ENCODE measurements around the gene SMIM3. TPM values are rescaled to one million over a fixed set of nuclear protein-coding genes. Genes with fewer than 3 reads are reported as not detected.

SMIM3 gene
- total and polyA plus RNA-seq, 2 of the 8 experiments (the other 6 are each of a cell fraction or from before 2014, with no cell fraction given) = 10.4 to 15.7 TPM

DNA sequence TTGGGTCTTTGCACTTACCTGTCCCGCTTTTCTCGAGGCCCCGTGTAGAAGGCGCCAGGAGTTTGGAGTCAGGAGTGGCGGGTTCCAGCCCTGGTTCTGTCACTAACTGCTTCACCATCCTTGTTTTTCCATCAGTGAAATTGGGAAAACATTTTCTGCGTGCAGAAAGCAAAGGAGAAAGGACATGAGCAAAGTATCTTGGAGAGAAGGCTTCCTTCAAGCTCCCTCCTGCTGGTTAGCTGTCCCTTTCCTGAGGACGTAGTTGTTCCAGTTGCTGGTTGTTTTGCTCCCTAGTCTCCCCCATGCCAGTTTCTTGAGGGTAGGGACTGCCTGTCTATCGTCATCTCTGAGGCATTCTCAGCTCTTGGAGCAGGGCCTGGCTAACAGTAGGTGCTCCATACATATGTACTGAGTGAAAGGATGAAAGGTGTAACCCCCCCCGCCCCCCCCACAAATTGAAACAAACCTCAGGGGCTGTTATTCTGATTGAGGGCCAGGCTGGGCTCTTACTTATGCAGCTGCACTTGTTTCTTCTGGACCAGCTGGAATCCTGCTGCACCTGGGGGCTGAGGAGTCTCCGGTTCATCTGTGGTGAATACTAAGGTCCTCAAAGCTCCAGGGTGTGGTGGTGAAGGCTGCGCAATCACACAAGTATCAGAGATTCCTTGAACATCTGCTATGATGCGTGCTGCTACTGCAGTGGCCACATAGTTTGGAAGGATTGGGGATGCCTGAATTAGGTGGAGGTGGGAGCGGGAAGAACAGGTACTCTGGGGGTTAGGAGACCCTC, 1.0 kb downstream of the SMIM3 start:
- Histone ChIP-seq H4K8ac (ENCODE audit: extremely low read depth, insufficient read depth, low read length) (peak overlapping the region; percentile 59; the same call in 1 of the 2 replicates), H2BK20ac (ENCODE audit: low read length) (no peak overlapping the region), H3K27me3 (replicated peaks in 1 of 4; ENCODE audit: control insufficient read depth in 3 of 4, extremely low read depth in 1 of 4, insufficient read depth in 3 of 4, low read length in 3 of 4) (peaks cover 0 to 8% (median 0%) of the 10 kb centered on the region in 4 experiments; a peak in 3 of 7 replicates), H3K4me1 (replicated peaks in 1 of 4; ENCODE audit: control insufficient read depth in 3 of 4, insufficient read depth in 4 of 4, low read length in 3 of 4) (peaks cover 6 to 19% (median 10%) of the 10 kb centered on the region in 4 experiments; a peak in 5 of 7 replicates), H3K79me2 (ENCODE audit: control insufficient read depth in 1 of 2, insufficient read depth in 2 of 2, low read length in 2 of 2) (no peaks in the 10 kb centered on the region), H3K9me3 (ENCODE audit: insufficient read depth in 2 of 2, low read depth in 1 of 2, low read length in 1 of 2) (no peaks in the 10 kb centered on the region), H3K23ac (ENCODE audit: insufficient read length) (no peak overlapping the region), H4K5ac (ENCODE audit: insufficient read length, low read depth, low read length) (no peak overlapping the region), H3K18ac (ENCODE audit: extremely low read depth, low read length) (0 out of 2 replicates have a peak overlapping the region, but pooled peaks have one; percentile 22), H3K4ac (replicated peaks; ENCODE audit: insufficient read length, low read depth, low read length) (no peak overlapping the region), H3K14ac (ENCODE audit: insufficient read length) (no peak overlapping the region), H2BK15ac (ENCODE audit: low read length) (no peak overlapping the region), H3K36me3 (ENCODE audit: control insufficient read depth in 2 of 4, insufficient read depth in 4 of 4, low read length in 3 of 4) (0 out of 8 replicates have a peak, but pooled peaks cover 0 to 3% (median 0%) of the 10 kb centered on the region in 4 experiments), H3K27ac (ENCODE audit: low read depth, low read length) (no peak overlapping the region), H3K23me2 (ENCODE audit: low read depth, low read length) (peaks cover 7% of the 10 kb centered on the region; the same call in 1 of the 2 replicates), H4K91ac (replicated peaks; ENCODE audit: insufficient read length, low read length) (no peak overlapping the region), H3K4me2 (ENCODE audit: insufficient read depth in 1 of 2, low read depth in 2 of 2, low read length in 2 of 2) (peak overlapping the region; percentile 68 to 92), H3K4me3 (ENCODE audit: extremely low read depth in 1 of 4, insufficient read depth in 2 of 4, low read depth in 3 of 4, low read length in 4 of 4) (peak overlapping the region; percentile 51 to 80 (median 74)), H2AK5ac (ENCODE audit: low read depth, low read length) (no peak overlapping the region), H3K56ac (replicated peaks; ENCODE audit: insufficient read length, low read depth, low read length) (no peak overlapping the region), H4K20me1 (replicated peaks in 1 of 2; ENCODE audit: control insufficient read depth in 1 of 2, insufficient read depth in 2 of 2, low read length in 2 of 2) (no peaks in the 10 kb centered on the region), H3K79me1 (ENCODE audit: low read depth, low read length) (no peaks in the 10 kb centered on the region), H2BK12ac (ENCODE audit: low read depth, low read length) (0 out of 2 replicates have a peak overlapping the region, but pooled peaks have one; percentile 1), H2BK120ac (replicated peaks; ENCODE audit: low read depth, low read length) (no peak overlapping the region), H3K9ac (replicated peaks in 1 of 4; ENCODE audit: extremely low read depth in 1 of 4, low read depth in 3 of 4, low read length in 3 of 4) (peak overlapping the region in 2 of 4 experiments; percentile 2 to 8; a peak in 1 of 7 replicates), H2BK5ac (ENCODE audit: low read depth, low read length) (no peak overlapping the region), H2AFZ (ENCODE audit: low read length) (no peak overlapping the region)
- 0 out of 2 replicates have a peak, but pooled peaks have one; percentile 3 for TF ChIP-seq GABPA (IDR thresholded peaks at IDR 0.05; ENCODE audit: borderline replicate concordance, insufficient read depth, low read length)
- no peak for TF ChIP-seq TEAD4 (IDR thresholded peaks at IDR 0.05; ENCODE audit: low read depth, low read length)
- TF ChIP-seq USF2 (IDR thresholded peaks at IDR 0.05; ENCODE audit: low read length) = no peak
- TF ChIP-seq CHD2 (IDR thresholded peaks at IDR 0.05; ENCODE audit: low read length) = no peak
- TF ChIP-seq ATF2 (IDR thresholded peaks at IDR 0.05; ENCODE audit: low read length) = no peak
- ChIA-PET CTCF (ENCODE audit: partially characterized antibody) (interaction anchor here (0.6 to 6.5 kb wide), 15 partner anchors 7 to 293 kb away, joined by 3 to 40 read pairs (median 6); partner anchors contain the start of genes DCTN4, IRGM and RBM22), POLR2A (ENCODE audit: partially characterized antibody) (interaction anchor here (0.8 to 2.5 kb wide), 11 partner anchors 8 to 330 kb away, joined by 3 to 10 read pairs (median 4); partner anchors contain the start of genes DCTN4, RBM22, RPS14 and ZNF300)
- 43% methylated on average over 12 of the region's 13 CpGs; no CpG with 5 or more reads in 1 of the 2 experiments for WGBS, 2 experiments (ENCODE audit: extremely low coverage in 1 of 2, insufficient coverage in 1 of 2, insufficient read length in 1 of 2, insufficient replicate concordance in 2 of 2, low coverage in 1 of 2, low lambda C conversion rate in 2 of 2, missing lambda C conversion rate in 1 of 2)
- DNase-seq (ENCODE audit: low read depth in 1 of 2, low spot score in 2 of 2) (no peak), FAIRE-seq (no peak)
